GM18511 (cell line): ENCODE measurements around the gene C6orf132.

Experiments
- ATAC-seq: cut with Tn5 transposase; IDR thresholded peaks from one replicate; pipeline ENCODE4 v1.9.1; 2021; ENCODE audit warnings: mild to moderate bottlenecking, moderate library complexity; ENCODE audit not compliant: unreplicated experiment

Gene C6orf132

GRCh38 chr6:42135722-42136121, 6.7 kb downstream of the C6orf132 start:
- ATAC-seq, result no peak

GRCh38 chr6:42135161-42135560, 7.3 kb downstream of the C6orf132 start:
- ATAC-seq, result no peak

DNA sequence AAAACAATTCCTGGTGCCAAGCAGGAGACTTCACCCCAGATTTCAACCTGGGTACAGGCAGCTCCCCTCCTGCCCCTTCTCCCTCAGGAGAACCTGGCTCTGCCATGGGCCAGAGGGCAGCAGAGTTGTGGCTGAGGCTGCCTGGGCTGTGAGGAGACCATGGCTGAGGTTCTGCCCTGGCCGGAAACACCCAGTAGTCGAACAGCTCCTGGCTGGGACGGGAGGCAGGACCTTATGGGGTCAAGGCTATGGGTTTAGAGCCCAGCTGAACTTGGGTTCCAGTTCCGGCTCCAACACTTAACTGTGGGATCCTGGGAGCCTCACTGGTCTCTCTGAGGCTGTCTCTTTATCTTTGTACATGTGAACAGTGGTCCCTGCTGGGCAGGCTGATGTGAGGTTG, 8.5 kb downstream of the C6orf132 start:
- no peak for ATAC-seq

- no peak for ATAC-seq
These were observed 10.9 kb downstream of the C6orf132 start for GRCh38 chr6:42131531-42131930.

DNA sequence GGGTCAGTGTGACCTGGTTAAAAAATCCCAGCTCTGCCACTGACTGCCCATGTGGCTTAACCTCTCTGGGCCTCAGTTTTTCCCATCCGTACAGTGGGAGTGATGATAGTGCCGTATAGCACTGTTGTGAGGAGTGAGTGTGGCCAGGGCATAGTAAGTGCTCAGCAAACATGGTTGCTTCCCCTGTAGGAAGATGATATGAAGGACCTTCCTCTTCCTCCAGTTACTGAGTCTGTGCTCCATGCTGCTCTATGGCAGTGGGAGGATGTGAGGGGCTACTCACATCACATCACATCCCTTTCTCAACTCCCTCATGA, 13.1 kb downstream of the C6orf132 start:
- no peak for ATAC-seq

- ATAC-seq, result no peak
These were observed 13.7 kb downstream of the C6orf132 start for GRCh38 chr6:42128460-42129359.

DNA sequence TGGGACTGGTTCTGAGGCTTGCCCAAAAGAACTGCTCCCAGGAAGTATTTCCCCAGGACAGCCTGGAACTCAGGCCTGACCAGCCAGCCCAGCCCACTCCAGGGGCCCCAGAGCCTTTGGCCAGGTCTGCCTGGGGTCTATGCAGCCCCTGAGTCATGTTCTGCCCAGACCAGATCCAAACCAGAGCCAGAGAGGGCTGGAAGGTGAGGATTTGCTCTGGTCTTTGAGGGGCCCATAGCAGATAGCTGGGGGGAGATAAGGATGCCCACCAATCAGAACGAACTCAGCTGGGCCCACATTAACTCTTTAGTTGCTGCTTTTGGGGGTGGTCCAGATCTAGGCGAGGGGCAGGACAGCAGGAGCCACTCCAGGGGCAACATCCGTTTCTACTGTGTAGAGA, 16.8 kb downstream of the C6orf132 start:
- no peak for ATAC-seq

GRCh38 chr6:42125231-42125630, 17.2 kb downstream of the C6orf132 start:
- no peak for ATAC-seq

GRCh38 chr6:42124223-42124836, 18.1 kb downstream of the C6orf132 start:
- no peak for ATAC-seq

DNA sequence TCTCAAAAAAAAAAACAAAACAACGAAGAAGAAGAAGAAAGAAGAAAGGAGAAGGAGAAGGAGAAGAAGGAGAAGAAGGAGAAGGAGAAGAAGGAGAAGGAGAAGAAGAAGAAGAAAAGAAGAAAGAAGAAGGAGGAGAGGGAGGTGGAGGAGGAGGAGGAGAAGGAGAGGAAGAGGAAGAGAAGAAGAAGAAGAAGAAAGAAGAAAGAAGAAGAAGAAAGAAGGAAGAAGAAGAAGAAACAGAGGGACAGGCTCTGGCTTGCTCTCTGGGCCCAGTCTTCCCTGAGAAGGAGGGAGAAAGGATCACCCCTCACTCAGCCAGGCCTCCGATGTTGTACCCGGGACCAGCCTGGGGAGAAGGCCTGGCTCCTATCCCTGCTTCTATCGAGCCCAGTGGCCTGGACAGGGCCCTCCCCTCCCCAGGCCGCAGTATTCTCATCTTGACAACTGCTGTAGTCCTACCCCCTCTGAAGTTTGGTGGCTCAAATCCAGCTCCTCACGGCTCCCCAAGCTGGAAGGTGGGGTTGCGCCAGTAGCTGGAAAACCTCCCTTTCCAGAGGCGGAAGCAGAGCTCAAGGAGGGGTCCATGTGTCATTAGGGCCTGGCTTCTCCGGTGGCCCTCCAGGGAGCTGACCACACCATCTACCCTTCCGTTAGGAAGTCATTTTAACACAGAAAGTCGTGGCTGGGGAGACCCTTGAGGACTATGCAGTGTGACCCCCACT, 18.9 kb downstream of the C6orf132 start:
- no peak for ATAC-seq

- ATAC-seq, result no peak
These were observed 21.2 kb downstream of the C6orf132 start for GRCh38 chr6:42120895-42121865.

- ATAC-seq, result no peak
These were observed 24.0 kb downstream of the C6orf132 start for GRCh38 chr6:42118162-42119001.

GRCh38 chr6:42117843-42118161, 24.6 kb downstream of the C6orf132 start:
- no peak for ATAC-seq

DNA sequence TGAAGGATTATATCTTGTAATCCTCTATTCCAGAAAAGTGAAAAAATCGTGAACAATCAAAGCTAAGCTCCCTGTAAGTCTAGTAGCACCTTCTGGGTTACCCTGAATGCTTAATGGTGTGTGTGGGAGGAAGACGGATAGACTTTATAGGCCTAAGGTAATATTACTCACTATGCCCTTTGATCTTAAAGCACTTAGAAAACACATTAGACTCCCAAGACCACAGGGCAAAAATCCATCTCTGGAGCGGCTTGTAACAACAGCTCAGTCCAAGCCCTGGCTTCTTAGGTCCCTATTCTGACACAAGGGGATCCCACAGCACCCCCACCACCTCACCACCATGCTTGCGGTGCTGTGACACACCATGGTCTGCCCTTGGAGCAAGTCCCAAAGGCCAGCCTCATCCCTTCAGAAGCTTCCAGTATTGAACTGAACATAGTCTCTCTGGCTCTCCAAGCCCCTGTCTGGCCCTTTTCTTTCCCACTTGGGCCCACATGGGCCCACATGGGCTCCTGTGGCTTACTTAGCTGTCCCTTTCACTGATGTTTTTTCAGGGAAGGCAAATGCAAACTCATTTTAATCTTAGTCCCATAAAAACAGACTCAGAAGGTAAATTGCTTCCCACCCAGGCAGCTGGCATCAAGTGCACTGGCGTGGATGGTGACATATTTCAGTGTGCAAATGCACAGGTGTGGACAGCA, 28.3 kb downstream of the C6orf132 start:
- ATAC-seq, result no peak

DNA sequence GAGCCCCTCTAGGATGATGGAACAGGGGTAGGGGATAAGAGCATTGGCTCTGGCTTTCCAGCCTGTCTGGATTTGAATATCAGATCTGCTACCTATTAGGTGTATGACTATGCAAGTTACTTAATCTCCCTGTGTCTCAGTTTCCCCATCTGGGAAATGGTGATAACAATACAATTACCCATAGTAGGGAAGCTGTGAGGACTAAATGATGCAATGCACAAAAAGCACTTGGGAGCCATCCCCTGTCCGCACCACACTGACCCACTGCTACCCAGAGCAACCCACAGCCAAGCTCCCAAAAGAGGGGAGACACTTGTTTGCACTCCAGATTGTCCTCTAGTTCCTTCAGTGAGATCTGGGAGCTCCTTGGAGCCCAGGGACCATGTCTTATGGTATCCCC, 30.1 kb downstream of the C6orf132 start:
- no peak for ATAC-seq

- no peak for ATAC-seq
These were observed 31.7 kb downstream of the C6orf132 start for GRCh38 chr6:42110683-42111082.

DNA sequence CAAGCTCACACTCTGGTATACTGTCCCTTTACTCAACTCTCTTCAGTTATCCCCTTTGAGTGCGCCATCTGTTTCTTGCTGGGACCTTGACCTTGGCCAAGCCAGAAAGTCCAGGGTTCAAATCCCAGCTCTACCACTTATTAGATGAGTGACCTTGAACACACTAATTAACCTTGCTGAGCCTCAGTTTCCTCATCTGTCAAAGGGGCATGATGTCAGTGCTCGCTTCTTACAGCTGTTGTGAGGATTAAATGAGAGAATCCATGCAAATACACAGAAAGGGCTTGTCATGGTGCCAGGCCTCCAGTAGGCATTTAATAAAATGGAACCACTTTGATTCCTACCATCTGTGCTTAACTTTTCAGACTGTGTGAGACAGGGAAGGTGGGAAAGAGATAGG, 34.3 kb downstream of the C6orf132 start:
- no peak for ATAC-seq

GRCh38 chr6:42106112-42107023, 36.1 kb downstream of the C6orf132 start:
- no peak for ATAC-seq
